GM18951 (cell line): ENCODE data around the gene IGFBP4.

Experiments
- POLR2A ChIP-seq: IDR thresholded peaks from 4 replicates; pipeline ENCODE4 v1.6.1; 2011; ENCODE audit warnings: mild to moderate bottlenecking; ENCODE audit not compliant: insufficient read length, insufficient read depth; ENCODE audit errors: extremely low read depth
- in situ Hi-C: fragments of 300-500 bp; cut with MboI; formaldehyde crosslinking; loops from one replicate; pipeline ENCODE4 v1.12.0; 2022; ENCODE audit warnings: low sequenced_read_pairs, mixed read lengths, inconsistent platforms; ENCODE audit not compliant: unreplicated experiment

IGFBP4 gene

DNA sequence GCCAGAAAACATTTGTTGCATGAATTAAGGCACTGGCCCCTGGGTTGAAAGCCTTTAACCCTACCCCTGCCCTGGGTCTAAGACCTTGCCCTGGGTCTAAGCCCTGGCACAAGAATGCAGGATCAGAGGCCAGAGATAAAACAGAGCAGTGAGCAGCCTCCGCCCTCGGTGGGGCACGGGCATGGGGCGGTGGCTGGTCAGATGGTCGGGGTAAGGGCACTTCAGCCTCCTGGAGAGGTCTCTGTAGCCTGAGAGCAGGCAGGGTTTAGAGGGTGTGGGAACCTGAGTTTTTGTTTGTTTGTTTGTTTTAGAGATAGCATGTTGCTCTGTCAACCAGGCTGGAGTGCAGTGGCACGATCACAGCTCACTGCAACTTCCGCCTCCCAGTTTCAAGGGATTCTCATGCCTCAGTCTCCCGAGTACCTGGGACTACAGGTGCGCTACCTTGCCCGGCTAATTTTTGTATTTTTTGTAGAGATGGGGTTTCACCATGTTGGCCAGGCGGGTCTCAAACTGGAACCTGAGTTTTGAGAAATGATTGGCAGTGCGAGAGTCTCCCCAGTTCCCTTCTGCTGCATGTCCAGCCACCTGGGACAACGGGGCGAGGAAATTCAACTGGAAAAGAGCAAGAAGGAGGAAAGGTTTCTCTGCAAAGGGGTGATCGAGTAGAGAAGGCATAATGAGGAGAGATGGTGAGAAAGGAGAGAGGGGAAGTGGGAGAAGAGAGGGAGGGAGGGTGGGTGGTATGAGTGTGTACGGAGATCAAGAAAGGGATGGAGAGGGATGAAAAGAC is 30.5 kb downstream of the IGFBP4 start:
- in situ Hi-C loops = no loop called here
- TF ChIP-seq POLR2A = no peak

DNA sequence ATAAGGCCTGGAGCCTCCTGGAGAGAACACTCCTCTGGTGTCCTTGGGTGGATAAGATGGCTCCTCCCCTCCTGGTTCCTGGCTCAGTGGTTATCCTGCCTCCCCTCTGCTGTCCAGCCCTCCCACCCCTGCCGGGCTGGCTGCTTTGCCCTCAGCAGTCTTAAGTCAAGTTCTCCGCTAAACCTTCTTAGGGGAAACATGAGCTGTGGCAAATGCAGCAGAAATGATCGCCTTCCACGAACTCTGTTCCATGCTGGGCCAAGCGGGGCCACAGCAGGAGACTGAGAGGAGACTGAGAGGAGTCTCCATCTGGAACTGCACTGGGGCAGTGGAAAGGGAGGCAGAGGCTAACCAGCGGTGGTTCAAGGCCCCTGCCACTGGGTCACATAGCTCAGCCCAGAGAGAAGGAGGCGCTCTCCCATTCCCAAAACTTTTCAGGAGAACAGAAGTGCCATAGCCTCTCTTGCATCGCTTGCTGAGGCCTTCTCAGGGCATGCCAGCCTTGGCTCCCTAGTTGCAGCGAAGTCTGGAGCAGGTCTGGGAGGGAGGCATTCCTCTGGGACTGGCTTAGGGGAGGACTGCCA is 31.3 kb downstream of the IGFBP4 start:
- in situ Hi-C loops = no loop called here
- TF ChIP-seq POLR2A = no peak

DNA sequence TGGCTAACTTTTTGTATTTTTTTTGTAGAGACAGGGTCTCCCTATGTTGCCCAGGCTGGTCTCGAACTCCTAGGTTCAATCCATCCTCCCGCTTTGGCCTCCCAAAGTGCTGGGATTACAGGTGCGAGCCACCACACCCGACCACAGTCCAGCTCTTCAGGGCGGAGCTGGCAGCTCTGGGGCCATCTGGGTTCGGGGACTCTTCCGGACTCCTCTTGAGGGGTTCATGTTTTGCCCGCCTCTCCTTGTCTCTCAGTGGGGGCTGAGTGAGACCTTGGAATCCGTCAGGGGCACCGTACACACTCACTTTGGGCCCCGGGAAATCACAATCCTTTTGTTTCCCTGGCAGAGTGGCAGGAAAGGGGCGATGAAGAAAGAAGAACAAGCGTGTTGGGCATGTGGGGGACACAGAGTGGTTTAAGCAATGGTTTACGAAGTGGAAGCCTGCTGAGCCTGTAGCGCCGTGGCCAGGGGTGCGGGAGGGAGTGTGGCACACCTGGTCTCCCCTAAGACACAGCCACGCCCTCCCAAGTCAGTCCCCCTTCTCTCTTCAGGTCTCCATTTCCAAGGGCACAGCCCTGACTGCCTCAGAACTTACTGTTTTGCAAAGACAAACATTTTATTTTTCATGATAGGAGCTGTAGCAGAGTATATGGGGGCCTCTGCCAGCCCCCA is 32.1 kb downstream of the IGFBP4 start:
- no peak for TF ChIP-seq POLR2A
- in situ Hi-C loops = no loop called here

DNA sequence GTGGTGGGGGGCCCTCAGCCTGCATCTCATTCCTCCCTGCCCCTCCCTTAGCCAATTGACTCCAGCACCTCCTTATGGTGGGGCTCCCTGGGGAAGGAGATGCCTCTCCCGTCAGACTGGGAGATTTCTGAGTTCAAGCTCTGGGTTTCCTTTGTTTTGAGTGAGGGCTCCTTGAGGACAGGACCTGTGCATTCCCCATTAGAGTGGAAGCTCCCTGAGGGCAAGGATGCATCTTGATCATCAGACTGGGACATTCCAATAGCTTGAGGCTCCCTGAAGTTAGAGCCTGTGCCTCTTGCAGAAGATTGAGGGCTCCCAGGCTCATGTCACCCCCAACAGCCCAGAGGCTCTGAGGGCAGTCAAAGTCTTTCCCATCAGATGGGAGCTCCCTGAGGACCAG is 34.5 kb downstream of the IGFBP4 start:
- TF ChIP-seq POLR2A = no peak
- in situ Hi-C loops = no loop called here

DNA sequence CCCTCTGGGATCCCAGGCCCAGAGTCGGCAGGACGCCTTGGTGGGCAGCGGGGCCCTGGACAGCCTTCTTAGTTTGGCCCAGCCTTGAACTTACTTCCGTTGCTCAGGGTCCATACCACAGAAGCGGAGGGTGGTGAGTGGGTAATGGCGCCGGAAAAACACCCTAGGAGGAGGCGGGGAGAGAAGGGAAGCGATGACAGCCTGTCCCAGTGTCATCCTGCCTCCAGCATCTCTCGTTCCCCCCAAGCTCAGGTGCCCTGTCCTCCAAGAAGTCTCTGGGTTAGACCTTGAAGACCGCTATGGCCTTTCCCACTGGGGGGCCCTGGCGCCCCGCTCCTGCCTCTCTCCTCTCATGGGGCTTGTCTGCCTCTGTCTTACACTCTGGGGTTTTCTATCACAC is 35.2 kb downstream of the IGFBP4 start:
- TF ChIP-seq POLR2A = no peak
- in situ Hi-C loops = no loop called here

DNA sequence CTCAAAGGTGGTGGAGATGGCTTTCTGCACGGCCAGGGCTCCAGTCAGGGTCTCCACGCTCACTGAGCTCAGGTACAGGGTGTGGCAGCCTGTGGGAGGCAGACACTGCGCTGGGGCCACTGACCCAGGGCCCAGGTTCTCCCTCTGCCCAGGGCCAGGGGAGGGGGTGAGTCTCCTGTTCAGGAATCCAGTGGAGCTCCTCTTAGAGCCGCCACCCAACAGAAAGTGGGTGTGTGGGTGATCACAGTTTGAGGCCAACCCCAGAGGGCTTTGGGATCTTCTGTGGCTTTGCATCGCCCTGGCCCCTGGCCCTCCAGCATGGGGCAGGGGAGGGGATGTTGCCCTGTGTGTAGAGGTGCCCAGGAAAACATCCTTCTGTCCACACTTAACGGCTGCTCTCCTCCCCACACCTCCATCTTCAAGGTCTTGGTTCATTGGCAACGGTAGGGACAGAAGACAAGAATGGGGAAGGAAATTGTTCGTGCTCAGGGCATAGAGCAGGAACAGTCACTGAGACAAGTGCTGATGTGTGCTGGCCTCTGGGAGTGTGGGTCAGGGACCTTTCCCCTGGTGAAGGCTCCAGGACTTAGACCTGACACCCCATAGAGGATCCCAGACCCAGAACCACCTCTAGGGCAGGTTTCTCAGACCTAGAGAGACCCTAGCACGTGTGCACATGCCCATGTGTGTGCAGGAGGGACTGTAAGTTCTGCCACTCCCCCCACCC is 36.7 kb downstream of the IGFBP4 start:
- no peak for TF ChIP-seq POLR2A
- in situ Hi-C loops = no loop called here

DNA sequence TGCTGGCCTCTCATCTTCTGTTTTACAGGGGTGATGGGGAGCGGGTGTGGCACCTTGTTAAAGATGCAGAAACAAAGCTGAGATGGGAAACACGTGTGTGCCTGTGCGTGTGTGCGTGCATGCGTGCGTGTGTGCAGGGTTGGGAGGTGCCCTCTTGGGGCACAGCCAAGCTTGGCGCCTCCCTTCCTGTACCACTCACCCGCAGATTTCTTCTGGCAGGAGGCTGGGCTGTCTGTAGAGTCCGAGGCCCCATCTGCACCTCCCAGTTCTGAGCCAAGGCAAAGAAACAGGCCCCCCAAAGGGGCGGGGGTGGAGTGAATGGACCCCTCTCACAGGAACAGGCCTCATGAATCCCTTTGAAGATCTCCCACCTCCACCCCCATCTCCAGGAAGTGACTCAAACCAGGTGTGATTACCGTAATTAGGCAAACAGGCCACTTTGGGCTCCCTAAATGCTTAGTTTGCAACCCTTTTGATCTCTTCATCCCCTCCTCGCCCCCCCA is 37.3 kb downstream of the IGFBP4 start:
- no peak for TF ChIP-seq POLR2A
- in situ Hi-C loops = no loop called here

DNA sequence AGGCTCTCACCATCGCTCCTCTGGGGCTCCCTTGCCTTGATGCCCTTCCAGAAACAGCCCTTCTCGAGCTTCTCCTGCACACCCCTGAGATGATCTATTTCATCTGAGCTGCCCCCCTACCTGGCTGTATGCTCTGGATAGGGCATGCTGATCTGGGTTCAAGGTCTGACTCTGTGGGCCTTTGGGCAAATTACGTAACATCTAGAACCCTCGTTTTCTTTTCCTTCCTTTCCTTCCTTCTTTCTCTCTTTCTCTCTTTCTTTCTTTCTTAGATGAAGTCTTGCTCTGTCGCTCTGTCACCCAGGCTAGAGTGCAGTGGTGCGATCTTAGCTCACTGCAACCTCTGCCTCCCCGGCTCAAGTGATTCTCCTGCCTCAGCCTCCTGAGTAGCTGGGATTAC is 37.9 kb downstream of the IGFBP4 start:
- in situ Hi-C loops = no loop called here
- TF ChIP-seq POLR2A = no peak

DNA sequence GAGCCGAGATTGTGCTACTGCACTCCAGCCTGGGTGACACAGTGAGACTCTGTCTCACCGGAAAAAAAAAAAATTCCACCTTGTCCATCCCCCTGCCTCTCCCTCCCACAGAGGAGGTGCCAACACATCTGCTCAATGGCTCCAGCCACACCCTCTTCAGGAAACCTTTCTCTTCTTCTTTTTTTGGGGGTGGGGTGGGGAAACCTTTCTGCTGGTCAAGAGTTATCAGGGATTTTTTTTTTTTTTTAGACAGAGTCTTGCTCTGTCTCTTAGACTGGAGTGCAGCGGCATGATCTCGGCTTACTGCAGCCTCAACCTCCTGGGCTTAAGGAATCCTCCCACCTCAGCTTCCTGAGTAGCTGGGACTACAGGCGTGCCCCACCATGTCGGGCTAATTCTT is 39.5 kb downstream of the IGFBP4 start:
- in situ Hi-C loops = no loop called here
- no peak for TF ChIP-seq POLR2A

DNA sequence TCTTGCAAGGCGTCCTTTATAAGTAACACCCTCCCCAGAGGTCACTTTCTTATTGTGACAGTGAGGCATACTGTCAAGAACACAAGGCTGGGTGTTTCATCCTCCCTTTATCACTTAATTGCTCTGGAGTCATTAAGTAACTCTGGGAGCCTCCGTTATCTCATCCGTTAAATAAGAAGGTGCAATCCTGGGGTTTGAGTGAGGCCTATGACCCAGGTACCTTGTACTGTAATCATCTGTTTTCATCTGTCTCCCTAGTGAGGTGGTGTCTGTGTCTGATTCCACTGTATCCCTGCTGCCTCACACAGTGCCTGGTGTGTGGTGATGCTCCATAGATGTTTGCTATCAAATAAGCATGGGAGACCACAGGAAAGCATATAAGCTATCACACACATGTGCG is 40.4 kb downstream of the IGFBP4 start:
- TF ChIP-seq POLR2A = no peak
- in situ Hi-C loops = no loop called here

DNA sequence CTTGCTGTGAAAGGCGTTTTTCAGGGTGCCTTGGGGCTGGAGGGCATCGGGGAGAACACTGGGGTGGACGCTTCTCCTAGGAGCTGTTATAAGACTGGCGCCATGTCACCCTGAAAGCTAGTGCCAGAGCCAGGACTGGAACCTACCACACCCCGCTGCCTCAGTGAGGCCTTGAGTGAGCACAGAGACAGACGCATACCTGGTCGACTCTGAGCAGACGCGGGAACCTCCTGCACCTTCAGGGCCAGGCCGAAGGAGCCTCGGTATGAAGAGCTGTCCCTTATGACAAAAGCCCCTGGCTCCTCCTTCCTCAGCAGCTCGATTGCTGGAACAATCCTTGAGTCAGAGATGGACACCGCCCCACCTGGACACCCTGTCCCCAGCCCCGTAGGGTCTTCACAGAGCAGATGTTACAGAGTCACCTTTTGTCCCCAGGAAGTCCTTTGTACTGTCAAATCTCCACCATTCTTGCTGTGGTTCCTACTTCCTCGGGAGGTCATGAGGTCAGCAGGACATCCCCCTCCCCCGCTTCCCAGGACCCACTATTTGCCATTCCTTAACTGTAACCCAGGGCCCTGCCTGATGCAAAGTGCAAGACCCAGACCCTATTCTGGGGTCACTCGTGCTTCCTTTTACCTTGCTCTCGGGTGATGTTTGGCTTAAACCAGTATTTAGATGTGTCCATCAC is 41.2 kb downstream of the IGFBP4 start:
- in situ Hi-C loops = no loop called here
- TF ChIP-seq POLR2A = no peak

DNA sequence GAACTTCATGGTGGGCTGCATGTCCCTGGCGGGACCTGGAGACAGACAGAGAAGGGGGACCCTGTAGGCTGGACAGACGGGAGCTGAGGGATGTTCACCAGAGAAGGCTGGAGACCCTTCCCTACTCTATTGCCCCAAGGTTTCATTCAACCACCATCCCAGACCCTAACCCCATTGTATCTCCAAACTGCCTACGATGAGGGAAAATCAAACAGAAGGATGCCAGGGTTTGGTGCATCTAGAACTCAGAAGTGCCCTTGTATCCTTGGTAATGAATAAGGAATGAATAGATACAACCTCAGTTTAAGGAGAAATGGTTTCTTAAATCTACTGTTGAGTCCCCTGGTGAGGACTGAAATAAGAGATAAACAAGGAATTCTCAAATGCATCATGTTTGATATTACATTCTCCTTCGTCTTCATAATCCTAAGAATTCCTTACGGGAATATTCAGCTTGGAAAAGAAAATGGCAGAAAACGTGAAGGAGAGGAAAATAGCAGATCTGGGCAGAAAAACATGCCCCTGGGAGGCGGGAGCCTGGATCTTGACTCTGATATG is 41.8 kb downstream of the IGFBP4 start:
- no peak for TF ChIP-seq POLR2A
- in situ Hi-C loops = no loop called here
